ENCODE data around the gene FAM81A.

Gene FAM81A

DNA sequence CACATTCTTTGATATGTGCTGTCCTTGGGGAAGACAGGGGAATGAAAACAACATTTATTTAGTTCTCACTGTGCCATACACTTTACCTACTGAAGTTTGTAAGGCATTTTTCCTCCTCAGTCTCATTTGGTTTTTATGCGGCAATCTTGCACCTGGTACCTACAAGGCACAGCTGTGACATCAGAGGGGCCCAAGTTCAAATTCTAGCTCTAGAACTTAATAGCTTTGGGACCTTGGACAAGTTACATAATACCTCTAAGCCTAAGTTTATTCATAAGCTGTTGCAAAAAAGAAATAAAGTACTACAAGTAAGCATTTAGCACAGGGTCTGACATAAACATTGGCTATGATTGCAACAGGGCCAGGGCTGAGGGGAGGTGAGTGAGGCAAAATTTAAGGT is 5.6 kb upstream of the FAM81A start:
- TF ChIP-seq, protein P1, sequence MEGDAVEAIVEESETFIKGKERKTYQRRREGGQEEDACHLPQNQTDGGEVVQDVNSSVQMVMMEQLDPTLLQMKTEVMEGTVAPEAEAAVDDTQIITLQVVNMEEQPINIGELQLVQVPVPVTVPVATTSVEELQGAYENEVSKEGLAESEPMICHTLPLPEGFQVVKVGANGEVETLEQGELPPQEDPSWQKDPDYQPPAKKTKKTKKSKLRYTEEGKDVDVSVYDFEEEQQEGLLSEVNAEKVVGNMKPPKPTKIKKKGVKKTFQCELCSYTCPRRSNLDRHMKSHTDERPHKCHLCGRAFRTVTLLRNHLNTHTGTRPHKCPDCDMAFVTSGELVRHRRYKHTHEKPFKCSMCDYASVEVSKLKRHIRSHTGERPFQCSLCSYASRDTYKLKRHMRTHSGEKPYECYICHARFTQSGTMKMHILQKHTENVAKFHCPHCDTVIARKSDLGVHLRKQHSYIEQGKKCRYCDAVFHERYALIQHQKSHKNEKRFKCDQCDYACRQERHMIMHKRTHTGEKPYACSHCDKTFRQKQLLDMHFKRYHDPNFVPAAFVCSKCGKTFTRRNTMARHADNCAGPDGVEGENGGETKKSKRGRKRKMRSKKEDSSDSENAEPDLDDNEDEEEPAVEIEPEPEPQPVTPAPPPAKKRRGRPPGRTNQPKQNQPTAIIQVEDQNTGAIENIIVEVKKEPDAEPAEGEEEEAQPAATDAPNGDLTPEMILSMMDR (IDR thresholded peaks at IDR 0.05; ENCODE audit: borderline replicate concordance, insufficient read depth, low read depth, low read length): no peak
- no peak overlapping the region for H3K4me3 ChIP-seq (ENCODE audit: low read depth, low read length)

DNA sequence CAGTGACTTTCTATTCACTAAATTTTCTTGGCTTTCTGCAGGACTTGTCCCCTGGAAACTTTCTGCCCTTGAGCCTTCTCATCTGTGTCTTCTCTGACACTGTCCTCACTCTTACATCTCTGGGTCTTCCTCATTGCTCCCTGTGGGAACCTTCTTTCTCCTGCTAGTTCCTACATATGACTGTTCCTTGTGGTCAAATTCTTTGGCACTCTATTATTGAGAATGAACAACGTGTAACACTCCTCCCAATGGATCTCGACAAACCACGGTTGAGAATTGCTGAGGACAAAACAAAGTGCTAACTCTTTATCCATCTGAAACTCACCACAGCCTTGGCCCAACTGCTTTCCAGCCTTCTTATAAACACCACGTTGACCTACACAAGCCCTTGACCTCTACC is 3.5 kb upstream of the FAM81A start:
- TF ChIP-seq, protein P1 (IDR thresholded peaks at IDR 0.05; ENCODE audit: borderline replicate concordance, insufficient read depth, low read depth, low read length): no peak
- H3K4me3 ChIP-seq (ENCODE audit: low read depth, low read length): no peak overlapping the region

DNA sequence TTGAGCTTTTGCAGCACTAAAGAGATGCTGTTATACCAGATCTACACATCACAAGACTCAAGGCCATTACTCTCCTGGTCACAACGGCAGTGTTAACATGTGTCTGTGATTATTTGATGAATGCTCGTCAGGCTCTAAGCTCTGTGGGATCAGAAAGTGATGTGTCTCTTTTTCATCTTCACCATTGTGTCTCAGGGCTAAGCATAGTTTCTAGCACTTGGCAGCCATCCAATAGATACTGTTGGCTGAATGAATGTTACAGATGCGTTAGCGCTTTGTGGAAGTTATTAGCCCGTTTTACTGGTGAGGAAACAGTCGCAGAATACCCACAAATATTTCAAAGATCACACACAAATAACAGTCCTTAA is 1.2 kb upstream of the FAM81A start:
- no peak overlapping the region for H3K4me3 ChIP-seq (ENCODE audit: low read depth, low read length)
- TF ChIP-seq, protein P1 (IDR thresholded peaks at IDR 0.05; ENCODE audit: borderline replicate concordance, insufficient read depth, low read depth, low read length): no peak

DNA sequence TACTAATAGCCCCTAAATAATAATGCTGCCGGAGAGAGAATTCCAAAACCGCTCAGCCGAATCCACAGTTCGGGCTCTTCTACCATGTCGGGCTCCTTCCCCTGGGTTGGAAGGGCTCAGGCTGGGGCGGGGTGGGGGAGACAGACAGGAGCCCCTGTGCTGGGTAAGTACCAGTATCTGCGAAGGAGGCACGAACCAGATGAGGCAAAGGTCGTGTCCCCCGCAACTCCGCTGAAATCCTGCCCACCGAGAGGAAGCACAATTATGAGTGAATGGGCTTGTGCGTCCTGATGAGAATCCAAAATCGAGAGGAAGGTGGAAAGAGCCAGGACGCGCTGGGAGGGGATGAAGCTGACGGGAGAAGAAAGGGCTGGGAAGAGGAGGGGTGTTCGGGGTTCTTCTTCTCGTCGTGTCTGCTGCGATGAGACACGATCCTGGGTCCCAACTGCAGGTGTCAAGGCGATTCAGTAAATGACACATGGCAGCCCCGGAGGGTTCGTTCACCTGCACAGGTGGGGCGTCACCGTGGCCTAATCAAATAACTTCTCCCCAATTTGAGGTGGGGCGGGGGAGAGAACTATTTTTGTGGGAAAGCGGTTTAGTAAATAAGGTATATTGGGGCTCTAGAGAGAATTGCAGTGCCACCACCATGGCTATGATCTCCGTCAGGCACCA is 707 bp upstream of the FAM81A start:
- H3K4me3 ChIP-seq (ENCODE audit: low read depth, low read length): peak overlapping the region; percentile 78
- TF ChIP-seq, protein P1 (IDR thresholded peaks at IDR 0.05; ENCODE audit: borderline replicate concordance, insufficient read depth, low read depth, low read length): no peak

DNA sequence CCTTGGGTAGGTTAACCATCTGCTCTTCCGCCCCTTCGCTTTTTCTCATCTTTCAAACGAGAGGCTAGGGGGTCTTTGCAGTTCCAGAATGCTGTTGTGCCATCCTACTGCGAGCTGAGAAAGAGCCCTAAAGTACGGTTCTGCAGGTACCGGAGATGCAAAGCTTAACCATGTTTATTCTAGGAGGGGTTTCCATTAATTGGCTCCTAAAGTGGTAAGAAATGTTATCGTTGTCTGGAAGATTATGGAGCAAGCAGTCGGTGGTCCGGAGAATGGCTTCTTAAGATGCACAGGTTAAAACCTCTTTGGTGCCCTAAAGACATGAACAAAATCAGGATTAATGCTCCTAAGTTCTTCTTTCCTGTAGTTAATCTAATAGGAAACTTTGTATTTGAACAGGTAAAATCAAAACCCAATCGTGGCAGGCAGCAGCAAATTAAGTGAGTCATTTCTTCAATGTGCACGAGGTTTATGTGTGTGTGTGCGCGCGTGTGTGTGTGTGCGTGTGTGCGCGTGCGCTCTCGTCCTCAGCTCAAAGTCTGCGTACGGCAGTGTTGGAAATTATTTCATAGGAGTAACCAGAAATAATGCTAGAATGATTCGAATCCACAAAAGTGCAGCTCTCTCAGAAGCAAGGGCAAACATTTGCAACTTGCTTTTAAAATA is 772 bp downstream of the FAM81A start:
- TF ChIP-seq, protein P1 (IDR thresholded peaks at IDR 0.05; ENCODE audit: borderline replicate concordance, insufficient read depth, low read depth, low read length): no peak
- H3K4me3 ChIP-seq (ENCODE audit: low read depth, low read length): peak overlapping the region; percentile 78

DNA sequence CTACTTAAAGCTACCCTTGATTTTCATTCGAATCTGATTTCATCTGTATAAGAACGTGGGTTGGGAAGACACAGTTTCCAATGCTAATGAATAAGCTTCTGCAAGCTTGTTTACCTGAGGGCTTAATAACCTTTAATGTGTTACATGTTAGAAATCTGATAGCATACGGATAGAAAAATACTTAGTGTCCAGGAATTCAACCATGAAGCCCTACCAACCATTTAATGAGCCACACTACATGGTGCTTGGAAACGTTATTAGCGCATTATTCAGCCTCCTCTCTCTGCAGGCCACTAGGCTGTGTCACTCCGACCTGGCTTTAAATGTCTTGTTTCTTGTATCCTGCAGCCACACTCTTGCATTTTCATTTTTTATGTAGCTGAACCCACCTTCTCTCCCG is 1.6 kb downstream of the FAM81A start:
- TF ChIP-seq, protein P1 (IDR thresholded peaks at IDR 0.05; ENCODE audit: borderline replicate concordance, insufficient read depth, low read depth, low read length): no peak
- no peak overlapping the region for H3K4me3 ChIP-seq (ENCODE audit: low read depth, low read length)

All from GM12875 (cell line).